HG02642 (cell line): ENCODE measurements around the gene RAP1GAP.

Source experiments
- ATAC-seq: cut with Tn5 transposase; IDR thresholded peaks from one replicate; pipeline ENCODE4 v1.9.1; 2021; ENCODE audit warnings: mild to moderate bottlenecking; ENCODE audit not compliant: unreplicated experiment, poor library complexity

RAP1GAP gene

GRCh38 chr1:21669258-21670058 is at the start of gene RAP1GAP:
Gene RAP1GAP, minus strand, starts transcription at chr1:21669357. Its CDS starts 49,325 bp downstream, at chr1:21620032.
- ATAC-seq, result no peak

- ATAC-seq, result no peak
Measured at GRCh38 chr1:21716169-21716568, 47.0 kb upstream of the RAP1GAP start.

GRCh38 chr1:21707891-21708290 is 38.7 kb upstream of the RAP1GAP start:
- no peak for ATAC-seq

GRCh38 chr1:21707086-21707840 is 38.1 kb upstream of the RAP1GAP start:
- no peak for ATAC-seq

- no peak for ATAC-seq
Measured at GRCh38 chr1:21706151-21706835, 37.1 kb upstream of the RAP1GAP start.

- no peak for ATAC-seq
Measured at GRCh38 chr1:21705303-21705980, 36.3 kb upstream of the RAP1GAP start.

GRCh38 chr1:21704145-21704544 is 35.0 kb upstream of the RAP1GAP start:
- ATAC-seq, result no peak

GRCh38 chr1:21703318-21703963 is 34.3 kb upstream of the RAP1GAP start:
- no peak for ATAC-seq

GRCh38 chr1:21702780-21703179 is 33.6 kb upstream of the RAP1GAP start:
- no peak for ATAC-seq

- no peak for ATAC-seq
Measured at GRCh38 chr1:21701401-21701800, 32.2 kb upstream of the RAP1GAP start.

GRCh38 chr1:21700094-21700493 is 30.9 kb upstream of the RAP1GAP start:
- no peak for ATAC-seq

- ATAC-seq, result no peak
Measured at GRCh38 chr1:21696931-21697330, 27.8 kb upstream of the RAP1GAP start.

GRCh38 chr1:21693732-21694131 is 24.6 kb upstream of the RAP1GAP start:
- ATAC-seq, result no peak

- no peak for ATAC-seq
Measured at GRCh38 chr1:21691739-21692138, 22.6 kb upstream of the RAP1GAP start.

GRCh38 chr1:21689661-21690372 is 20.7 kb upstream of the RAP1GAP start:
- ATAC-seq, result no peak

GRCh38 chr1:21687081-21687529 is 17.9 kb upstream of the RAP1GAP start:
- no peak for ATAC-seq

- ATAC-seq, result no peak
Measured at GRCh38 chr1:21685946-21686678, 17.0 kb upstream of the RAP1GAP start.

GRCh38 chr1:21681426-21681825 is 12.3 kb upstream of the RAP1GAP start:
- ATAC-seq, result no peak

GRCh38 chr1:21680918-21681317 is 11.8 kb upstream of the RAP1GAP start:
- ATAC-seq, result no peak
